Measurements from ENCODE around the gene EFTUD2.

DNA sequence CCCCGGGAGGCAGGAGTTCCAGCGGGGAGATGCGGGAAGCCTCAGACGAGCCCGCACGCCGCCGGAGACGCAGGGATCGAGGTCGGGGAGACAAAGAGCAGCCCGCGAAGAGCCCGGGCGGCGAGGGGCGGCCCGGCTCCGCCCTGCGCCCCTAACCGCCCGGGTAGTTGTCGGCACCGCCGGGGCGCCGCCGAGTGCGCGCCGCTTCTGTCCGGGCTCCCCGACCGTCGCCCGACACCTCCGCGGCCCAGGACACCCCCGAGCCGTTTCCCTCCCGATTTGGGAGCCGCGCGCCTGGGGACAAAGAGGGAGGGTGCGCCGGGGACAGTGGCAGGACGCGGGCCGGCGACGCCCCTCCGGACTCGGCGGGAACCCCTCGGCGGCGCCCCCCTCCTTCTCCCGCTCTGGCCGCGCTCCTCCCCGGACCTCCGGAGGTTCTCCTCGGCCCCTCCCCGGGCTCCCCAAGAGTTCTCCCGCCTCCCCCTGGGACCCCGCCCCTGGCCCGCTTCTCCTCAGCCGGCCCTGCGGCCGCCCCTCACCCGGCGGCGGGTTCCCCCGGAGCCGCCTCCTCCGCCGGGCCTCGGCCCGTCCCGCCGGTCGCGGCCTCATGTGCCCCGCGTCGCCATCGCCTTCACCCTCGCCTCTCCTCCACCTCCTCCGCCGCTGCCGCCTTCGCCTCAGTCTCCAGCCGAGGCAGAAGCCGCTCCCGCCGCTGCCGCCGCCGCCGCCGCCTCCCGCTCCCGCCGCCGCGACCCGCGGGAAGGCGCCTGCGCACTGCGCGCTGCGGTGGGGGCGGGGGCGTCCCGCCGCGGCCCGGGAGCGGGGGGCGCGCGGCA lies 69.5 kb downstream of the EFTUD2 start, which contains the start of gene GJC1:
- TF ChIP-seq CTCF (IDR thresholded peaks at IDR 0.05) (no peak), POLR2A (IDR thresholded peaks at IDR 0.05) (peak in 1 of 2 donors; percentile 42), POLR2AphosphoS5 (IDR thresholded peaks at IDR 0.05) (peak in 3 of 4 donors; percentile 56 to 78 (median 67))
